Transverse colon (tissue), 4 donors: ENCODE measurements around the gene UROC1. TPM values are rescaled to one million over a fixed set of nuclear protein-coding genes. Genes with fewer than 3 reads are reported as not detected.

Experiments
- DNase-seq: peaks from one replicate; pipeline ENCODE4 v3.0.0-alpha.2; 2019
- H3K27ac ChIP-seq, 4 donors: fragments of 200-600 bp; sonication (generic); 2 replicates each; pipeline ENCODE4 v1.5.1; 2016 to 2018; ENCODE audit warnings: inconsistent platforms in 4 of 4
- H3K27me3 ChIP-seq: fragments of 200-600 bp; sonication (generic); 2 replicates; pipeline ENCODE4 v1.5.1; 2017; ENCODE audit warnings: inconsistent platforms
- H3K36me3 ChIP-seq, 4 donors: fragments of 200-600 bp; sonication (generic); 2 replicates each; pipeline ENCODE4 v1.5.1; 2017 to 2019; ENCODE audit warnings: inconsistent platforms in 4 of 4
- H3K4me1 ChIP-seq, 4 donors: fragments of 200-600 bp; sonication (generic); 2 replicates each; pipeline ENCODE4 v1.5.1; 2017 to 2020; ENCODE audit warnings: inconsistent platforms in 4 of 4
- H3K4me3 ChIP-seq, 4 donors: fragments of 200-600 bp; sonication (generic); 1 replicate in 1 of 4; 2 replicates in 3 of 4; pipeline versions ENCODE4 v1.5.1 to v1.6.1; 2017 to 2019; ENCODE audit warnings: inconsistent platforms in 4 of 4
- H3K9me3 ChIP-seq, 2 donors: fragments of 200-600 bp; sonication (generic); 2 replicates each; pipeline ENCODE4 v1.5.1; 2017 to 2019; ENCODE audit warnings: inconsistent platforms in 2 of 2
- CTCF ChIP-seq, 5 experiments: fragments of 200-600 bp in 3 of 5; fragments of 450-650 bp in 2 of 5; sonication (generic) in 3 of 5; IDR thresholded peaks; 1 replicate in 2 of 5; 2 replicates in 3 of 5; pipeline ENCODE4 v1.5.1; 2016 to 2017; ENCODE audit warnings: antibody characterized with exemption in 5 of 5, inconsistent platforms in 3 of 5, mild to moderate bottlenecking in 2 of 5, moderate library complexity in 1 of 5
- EP300 ChIP-seq: sonication (generic); formaldehyde crosslinking; IDR thresholded peaks from one replicate; pipeline ENCODE4 v1.6.1; 2017; ENCODE audit warnings: antibody characterized with exemption, low read depth
- POLR2A ChIP-seq: fragments of 450-650 bp; IDR thresholded peaks from one replicate; pipeline ENCODE4 v1.6.1; 2016; ENCODE audit warnings: antibody characterized with exemption, mild to moderate bottlenecking, moderate library complexity
- POLR2AphosphoS5 ChIP-seq, 3 donors: sonication (generic); formaldehyde crosslinking; IDR thresholded peaks; one replicate each; pipeline ENCODE4 v1.6.1; 2016; ENCODE audit warnings: antibody characterized with exemption in 3 of 3
- WGBS, 2 donors: methylation state at CpG; one replicate each; pipeline ENCODE4 v1.1.5; 2018; ENCODE audit warnings: low coverage in 1 of 2; 5-methylcytosine and 5-hydroxymethylcytosine counted together
- in situ Hi-C, 4 donors: fragments of 200-750 bp; cut with MboI; loops; one replicate each; pipeline versions ENCODE4 v1.15.0 to v1.15.1; 2017; ENCODE audit warnings: low sequenced_read_pairs in 3 of 4, low pct_ligation_motif_present in 1 of 4, low pct_unique_long_range_greater_than_20kb in 1 of 4
- intact Hi-C: fragments of 100-400 bp; cut with DNase I; formaldehyde crosslinking; loops from one replicate; pipeline ENCODE4 v1.15.1; 2023; ENCODE audit warnings: low total_unique reads
- total RNA-seq, 4 donors: library from RNA; depleted of rRNA; stranded (reverse); fragments of >200 nt; gene quantifications; one replicate each; pipeline ENCODE4 v1.1.0, GENCODE V29; 2016

UROC1 gene
- total RNA-seq, 4 donors from 2014 or later = not detected

GRCh38 chr3:126549861-126550487 is 32.4 kb upstream of the UROC1 start:
- no peaks in the 10 kb centered on the region for H3K27me3 ChIP-seq
- H3K9me3 ChIP-seq = no peaks in the 10 kb centered on the region
- H3K36me3 ChIP-seq = no peaks in the 10 kb centered on the region
- H3K4me1 ChIP-seq = no peaks in the 10 kb centered on the region
- in situ Hi-C loops = no loop called here
- H3K4me3 ChIP-seq = no peak overlapping the region
- TF ChIP-seq POLR2AphosphoS5 (IDR thresholded peaks at IDR 0.05) (no peak), EP300 (no peak), POLR2A (no peak), CTCF (IDR thresholded peaks at IDR 0.05) (no peak)
- peak; percentile 2 for DNase-seq
- 77% methylated on average over 12 of the region's 12 CpGs; no CpG with 5 or more reads in 1 of the 2 donors for WGBS, 2 donors
- intact Hi-C loops = no loop called here
- no peak overlapping the region for H3K27ac ChIP-seq

- WGBS, 2 donors = 29 to 59% methylated on average over 3 to 9 of the region's 9 CpGs
- Histone ChIP-seq H3K27me3 (no peaks in the 10 kb centered on the region), H3K27ac (no peak overlapping the region), H3K36me3 (no peaks in the 10 kb centered on the region), H3K9me3 (no peaks in the 10 kb centered on the region), H3K4me1 (no peaks in the 10 kb centered on the region), H3K4me3 (no peak overlapping the region)
- intact Hi-C loops = no loop called here
- DNase-seq = peak; percentile 2
- in situ Hi-C loops = no loop called here
- TF ChIP-seq POLR2A (no peak), EP300 (no peak), POLR2AphosphoS5 (IDR thresholded peaks at IDR 0.05) (no peak), CTCF (IDR thresholded peaks at IDR 0.05) (no peak)
Observed at GRCh38 chr3:126548556-126549466, 31.2 kb upstream of the UROC1 start.

GRCh38 chr3:126547721-126548120 is 30.1 kb upstream of the UROC1 start:
- 55% methylated on average over 1 of the region's 1 CpG; no CpG with 5 or more reads in 1 of the 2 donors for WGBS, 2 donors
- intact Hi-C loops = no loop called here
- H3K9me3 ChIP-seq = no peaks in the 10 kb centered on the region

GRCh38 chr3:126546549-126547239 is 29.1 kb upstream of the UROC1 start:
- no peak for TF ChIP-seq POLR2AphosphoS5 (IDR thresholded peaks at IDR 0.05)
- no peak for TF ChIP-seq POLR2A
- no peak for TF ChIP-seq CTCF (IDR thresholded peaks at IDR 0.05)
- no peak for TF ChIP-seq EP300
- Histone ChIP-seq H3K27me3 (peaks cover 10% of the 10 kb centered on the region), H3K9me3 (no peaks in the 10 kb centered on the region), H3K36me3 (no peaks in the 10 kb centered on the region), H3K4me1 (no peaks in the 10 kb centered on the region), H3K27ac (no peak overlapping the region), H3K4me3 (no peak overlapping the region)
- in situ Hi-C loops (no loop called here), intact Hi-C loops (no loop called here)
- 79 to 80% methylated on average over 1 to 8 of the region's 8 CpGs for WGBS, 2 donors
- DNase-seq = peak; percentile 1

More at GRCh38 chr3:126547721-126548120, 30.1 kb upstream of the UROC1 start:
- TF ChIP-seq POLR2A = no peak
- TF ChIP-seq POLR2AphosphoS5 (IDR thresholded peaks at IDR 0.05) = no peak
- TF ChIP-seq EP300 = no peak
- DNase-seq = no peak
- Histone ChIP-seq H3K27me3 (no peaks in the 10 kb centered on the region), H3K4me3 (no peak overlapping the region), H3K4me1 (no peaks in the 10 kb centered on the region), H3K36me3 (no peaks in the 10 kb centered on the region), H3K27ac (no peak overlapping the region)
- in situ Hi-C loops = no loop called here
